K562 treated with DMSO at 1 percent for 48 hours (cell line): ENCODE measurements around the gene RBM10. TPM values are rescaled to one million over a fixed set of nuclear protein-coding genes. Genes with fewer than 3 reads are reported as not detected.

Source experiments
- total RNA-seq: library from RNA; unstranded; fragments of 300-600 nt; gene quantifications from 2 replicates; pipeline ENCODE4 v1.2.3, GENCODE V29; 2022; ENCODE audit warnings: low replicate concordance; ENCODE audit errors: extremely low read depth

Gene RBM10
- total RNA-seq: not detected in 2 replicates

DNA sequence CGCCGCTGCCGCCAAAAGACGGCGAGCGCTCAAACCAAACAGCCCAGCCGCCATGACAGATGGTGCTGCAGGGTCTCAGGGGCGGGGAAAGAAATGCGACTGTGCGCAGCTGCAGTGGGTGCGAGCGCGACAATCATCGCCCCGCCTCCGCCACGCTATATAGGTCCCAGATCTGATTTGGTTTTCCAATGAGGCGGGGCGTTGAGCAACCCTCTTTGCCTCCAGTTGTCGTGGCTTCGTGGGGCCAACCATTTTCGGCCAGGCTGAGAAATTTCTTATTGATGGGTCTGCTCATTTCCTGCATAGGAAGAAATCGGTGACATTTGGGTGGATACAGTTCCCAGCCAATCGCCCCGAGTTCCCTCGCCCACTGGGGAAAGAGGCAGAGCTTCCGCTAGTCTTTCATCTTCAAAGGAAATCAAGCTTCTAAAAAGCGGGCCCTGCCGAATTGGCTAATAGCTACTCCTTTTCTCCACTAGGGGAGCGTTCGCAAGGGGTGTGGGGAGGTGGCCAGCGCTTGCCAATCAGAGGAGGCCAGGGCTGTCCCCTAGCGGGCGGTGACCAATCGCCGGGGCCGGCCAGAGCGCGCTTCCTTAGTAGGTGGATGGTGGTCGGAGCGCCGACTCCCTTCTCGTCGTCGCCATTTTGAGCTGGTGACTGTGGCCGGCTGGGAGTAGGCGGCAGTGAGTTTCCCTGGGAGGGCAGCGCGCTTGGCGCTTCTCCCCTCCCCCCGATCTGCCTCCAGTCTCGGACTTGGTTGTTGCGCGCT is at the start of gene RBM10, which contains the start of gene NDUFB11:
TSS of gene RBM10 (plus strand) at position 596 of the 769 bp plus-strand sequence. CDS start 2,261 bp downstream, outside the sequence.
TSS of gene NDUFB11 (minus strand) at position 77 of the 769 bp plus-strand sequence. CDS start at position 54, 23 bp downstream.

DNA sequence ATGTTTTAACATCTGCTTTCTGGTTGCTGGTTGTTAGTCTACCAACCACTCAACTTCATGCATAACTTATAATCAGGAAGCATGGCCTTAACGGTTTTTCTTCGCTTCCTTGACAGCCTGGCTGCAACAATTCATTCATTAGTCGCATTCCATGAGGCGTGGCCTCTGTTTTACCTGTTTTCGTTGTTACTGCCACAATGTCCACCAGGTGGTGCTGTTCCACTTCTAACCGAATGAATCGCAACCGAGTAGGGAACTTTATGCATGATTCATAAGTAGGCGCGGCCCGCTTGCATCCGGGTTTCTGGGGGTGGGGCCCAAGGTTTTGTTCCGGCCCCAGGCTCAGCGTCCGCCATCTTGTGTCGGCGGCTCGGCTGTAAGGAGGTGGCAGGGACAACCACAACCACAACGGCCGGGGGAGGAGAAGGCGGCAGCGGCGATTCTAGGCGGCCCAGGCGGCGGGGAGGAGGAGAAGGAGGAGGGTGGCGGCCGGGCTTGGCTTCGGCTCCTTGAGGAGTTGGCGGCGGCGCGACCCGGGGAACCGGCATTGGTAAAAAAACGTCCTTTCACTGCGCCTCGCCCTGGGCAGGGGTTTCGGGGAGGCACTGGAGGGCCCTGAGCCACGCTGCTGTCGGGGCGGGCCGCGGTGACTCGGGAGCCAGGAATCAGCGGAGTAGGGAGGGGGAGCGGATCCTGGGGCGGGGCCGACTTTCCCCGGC is 48.6 kb downstream of the RBM10 start, which contains the start of gene UBA1:
TSS of gene UBA1 (plus strand) at position 355 of the 719 bp plus-strand sequence. CDS start 4,974 bp downstream, outside the sequence.

DNA sequence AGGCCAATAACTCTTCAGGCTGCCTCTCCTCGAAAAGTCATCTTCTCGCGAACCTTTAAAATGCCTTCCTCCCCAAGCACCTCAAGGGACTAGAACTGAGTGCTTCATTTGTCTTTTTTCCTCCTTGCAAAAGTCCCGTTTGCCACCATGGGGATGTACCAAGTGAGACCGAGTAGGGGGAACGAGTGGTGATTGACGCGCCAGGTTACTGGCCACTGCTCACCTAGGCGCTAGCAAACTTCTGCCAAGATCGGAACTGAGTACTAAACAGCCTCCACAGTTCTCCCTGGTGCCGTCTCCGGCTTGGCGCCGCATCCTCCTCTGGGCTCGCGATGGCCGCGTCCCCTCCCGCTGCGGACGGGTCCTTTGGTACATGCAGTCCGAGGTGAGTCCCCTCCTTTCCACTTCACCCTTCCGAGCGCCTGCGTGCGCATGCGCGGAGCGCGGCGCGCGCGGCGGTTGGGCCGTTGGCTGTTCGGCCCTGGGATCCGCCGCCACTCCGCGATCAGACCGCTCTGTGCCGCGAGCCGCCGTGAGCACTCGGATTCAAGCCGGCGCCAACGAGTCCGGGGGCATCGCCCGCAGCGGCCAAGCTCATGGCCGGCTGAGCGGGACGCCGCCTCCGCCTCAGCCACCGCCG is 73.4 kb downstream of the RBM10 start, which contains the start of gene CDK16:
TSS of gene CDK16 (plus strand) at position 402 of the 640 bp plus-strand sequence. CDS start 4,877 bp downstream, outside the sequence.

DNA sequence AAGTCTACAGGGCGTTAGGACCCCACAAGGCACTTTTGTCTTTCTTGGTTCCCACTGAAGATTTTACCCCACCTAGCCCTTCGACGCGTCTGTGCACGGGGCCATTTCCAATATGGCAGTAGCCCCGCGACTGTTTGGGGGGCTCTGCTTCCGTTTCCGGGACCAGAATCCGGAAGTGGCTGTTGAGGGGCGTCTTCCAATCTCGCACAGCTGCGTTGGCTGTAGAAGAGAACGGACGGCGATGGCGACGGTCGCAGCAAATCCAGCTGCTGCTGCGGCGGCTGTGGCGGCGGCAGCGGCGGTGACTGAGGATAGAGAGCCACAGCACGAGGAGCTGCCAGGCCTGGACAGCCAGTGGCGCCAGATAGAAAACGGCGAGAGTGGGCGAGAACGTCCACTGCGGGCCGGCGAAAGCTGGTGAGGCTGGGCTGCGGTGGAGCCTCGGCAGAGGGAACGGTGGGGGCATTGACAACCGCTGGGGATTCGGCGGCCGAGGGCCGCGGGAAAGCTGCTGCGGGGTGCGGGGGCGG is 87.8 kb downstream of the RBM10 start, which contains the start of gene USP11:
TSS of gene USP11 (plus strand) at position 207 of the 530 bp plus-strand sequence. CDS start at position 242, 35 bp downstream.

Other genes starting within 250 kb of the RBM10 start
- not detected in 2 replicates for gene JADE3, start 232.8 kb upstream of the RBM10 start, total RNA-seq
- not detected in 2 replicates for gene RGN, start 66.8 kb upstream of the RBM10 start, total RNA-seq
- gene NDUFB11, start 519 bp upstream of the RBM10 start, total RNA-seq: not detected in 2 replicates
- 274 TPM in 1 of 2 replicates, not detected in the other for gene UBA1, start 48.6 kb downstream of the RBM10 start, total RNA-seq
- not detected in 2 replicates for gene CDK16, start 73.5 kb downstream of the RBM10 start, total RNA-seq
- gene USP11, start 87.8 kb downstream of the RBM10 start, total RNA-seq: not detected in 2 replicates
- gene ZNF157, start 225.4 kb downstream of the RBM10 start, total RNA-seq: not detected in 2 replicates